Spleen (tissue), 7 donors: ENCODE results near the gene DNAJB6.

ENCODE experiments used
- POLR2AphosphoS5 ChIP-seq, 3 donors: sonication (generic); formaldehyde crosslinking; IDR thresholded peaks; one replicate each; pipeline ENCODE4 v1.5.1; 2017; ENCODE audit warnings: antibody characterized with exemption in 3 of 3
- TF ChIP-seq, protein P1 (sequence below), 11 experiments: fragments of 200-600 bp in 7 of 11; fragments of 450-650 bp in 4 of 11; sonication (generic) in 4 of 11; IDR thresholded peaks in 8 of 11; conservative IDR thresholded peaks in 3 of 11; 1 replicate in 7 of 11; 2 replicates in 4 of 11; pipeline versions ENCODE4 v1.4.0 to v1.8.0; 2016 to 2021; ENCODE audit warnings: antibody characterized with exemption in 11 of 11, inconsistent platforms in 4 of 11, mild to moderate bottlenecking in 1 of 11
- donor health status: DM: no; HTN: no; CAD: no; lungs with moderate emphysema.
- donor health status: DM: no; HTN: no; CAD: no.
- donor health status: DM: no; HTN: no; CAD: no.

DNA sequence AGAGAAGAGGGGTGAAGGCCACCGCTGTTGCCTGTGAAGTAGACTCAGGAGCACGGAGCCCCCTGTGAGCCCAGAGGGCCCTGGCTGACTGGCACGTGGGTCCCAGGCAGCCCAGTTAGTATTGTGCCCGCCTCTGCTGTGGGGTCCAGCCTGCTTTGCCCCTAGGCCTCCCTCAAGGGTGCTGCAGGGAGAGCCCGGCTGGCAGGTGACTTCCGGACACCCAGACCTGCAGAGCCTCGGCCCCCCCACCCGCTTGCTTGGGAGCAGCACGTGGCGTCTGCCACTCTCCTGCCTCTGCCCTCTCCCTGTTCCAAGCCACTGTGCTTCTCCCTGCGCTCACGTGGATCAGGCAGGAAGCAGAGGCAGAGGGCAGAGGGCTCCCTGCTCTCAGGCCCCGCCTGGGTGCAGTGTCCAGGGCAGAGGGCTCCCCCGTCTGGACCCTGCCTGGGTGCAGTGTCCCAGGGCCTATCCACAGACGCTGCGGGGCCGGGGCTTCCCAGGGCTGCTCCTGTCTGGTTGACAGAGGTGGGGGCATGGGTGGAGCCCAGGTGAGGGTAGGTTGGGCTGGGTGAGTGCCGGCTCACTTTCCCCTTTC is 88.4 kb downstream of the DNAJB6 start:
- TF ChIP-seq, protein P1, sequence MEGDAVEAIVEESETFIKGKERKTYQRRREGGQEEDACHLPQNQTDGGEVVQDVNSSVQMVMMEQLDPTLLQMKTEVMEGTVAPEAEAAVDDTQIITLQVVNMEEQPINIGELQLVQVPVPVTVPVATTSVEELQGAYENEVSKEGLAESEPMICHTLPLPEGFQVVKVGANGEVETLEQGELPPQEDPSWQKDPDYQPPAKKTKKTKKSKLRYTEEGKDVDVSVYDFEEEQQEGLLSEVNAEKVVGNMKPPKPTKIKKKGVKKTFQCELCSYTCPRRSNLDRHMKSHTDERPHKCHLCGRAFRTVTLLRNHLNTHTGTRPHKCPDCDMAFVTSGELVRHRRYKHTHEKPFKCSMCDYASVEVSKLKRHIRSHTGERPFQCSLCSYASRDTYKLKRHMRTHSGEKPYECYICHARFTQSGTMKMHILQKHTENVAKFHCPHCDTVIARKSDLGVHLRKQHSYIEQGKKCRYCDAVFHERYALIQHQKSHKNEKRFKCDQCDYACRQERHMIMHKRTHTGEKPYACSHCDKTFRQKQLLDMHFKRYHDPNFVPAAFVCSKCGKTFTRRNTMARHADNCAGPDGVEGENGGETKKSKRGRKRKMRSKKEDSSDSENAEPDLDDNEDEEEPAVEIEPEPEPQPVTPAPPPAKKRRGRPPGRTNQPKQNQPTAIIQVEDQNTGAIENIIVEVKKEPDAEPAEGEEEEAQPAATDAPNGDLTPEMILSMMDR (IDR thresholded peaks at IDR 0.05 in 8 of 11, conservative IDR thresholded peaks at IDR 0.05 in 3 of 11): no peak
- TF ChIP-seq POLR2AphosphoS5 (IDR thresholded peaks at IDR 0.05): no peak
